ENCODE data around the gene CHRM2. TPM values are rescaled to one million over a fixed set of nuclear protein-coding genes. Genes with fewer than 3 reads are reported as not detected.

CHRM2 gene
- total RNA-seq, 1 experiment from 2014 or later = not detected

- Histone ChIP-seq H2AFZ (ENCODE audit: low read depth, low read length, poor library complexity, severe bottlenecking) (no peak overlapping the region), H3K4me3 (replicated peaks in 1 of 2; ENCODE audit: low read depth in 1 of 2, low read length in 2 of 2) (no peak overlapping the region), H4K20me1 (ENCODE audit: insufficient read depth) (no peaks in the 10 kb centered on the region), H3K79me2 (ENCODE audit: insufficient read depth, low read length) (no peaks in the 10 kb centered on the region), H3K9me2 (ENCODE audit: insufficient read depth) (no peaks in the 10 kb centered on the region), H3K4me2 (ENCODE audit: low read length) (no peak overlapping the region), H3K27me3 (ENCODE audit: insufficient read depth, low read length) (no peaks in the 10 kb centered on the region), H3K36me3 (ENCODE audit: control insufficient read depth in 1 of 2, insufficient read depth in 2 of 2, low read length in 2 of 2) (no peaks in the 10 kb centered on the region), H3K9ac (ENCODE audit: low read length) (no peak overlapping the region), H3K9me3 (ENCODE audit: control insufficient read depth in 1 of 2, insufficient read depth in 1 of 2, low read depth in 1 of 2, low read length in 2 of 2) (peaks cover 9 to 12% of the 10 kb centered on the region in 2 experiments; a peak in 2 of 4 replicates), H3K4me1 (ENCODE audit: control insufficient read depth in 1 of 2, insufficient read depth in 2 of 2, low read length in 2 of 2) (no peaks in the 10 kb centered on the region), H3K27ac (ENCODE audit: low read depth, low read length) (no peak overlapping the region)
- ChIA-PET CTCF (no interaction called here), RAD21 (ENCODE audit: low non-redundant PET in 1 of 2, low total read pairs in 2 of 2, uncharacterized antibody in 2 of 2, unreplicated experiment in 2 of 2) (no interaction called here), POLR2A (no interaction called here)
- ATAC-seq (no peak), DNase-seq (ENCODE audit: low read depth, low spot score) (no peak)
- intact Hi-C loops (cut with micrococcal nuclease) = no loop called here
- no peak for TF ChIP-seq EZH2phosphoT487 (IDR thresholded peaks at IDR 0.05; ENCODE audit: borderline replicate concordance)
- no peak for TF ChIP-seq EZH2 (IDR thresholded peaks at IDR 0.05)
- TF ChIP-seq POLR2AphosphoS5 (IDR thresholded peaks at IDR 0.05; ENCODE audit: low read depth, low read length) = no peak
- TF ChIP-seq EGR1 (IDR thresholded peaks at IDR 0.05; ENCODE audit: low read depth) = no peak
- no peak for TF ChIP-seq ELF1 (IDR thresholded peaks at IDR 0.05; ENCODE audit: borderline replicate concordance, low read depth)
- no peak for TF ChIP-seq CTCF (IDR thresholded peaks at IDR 0.05 in 2 of 3, conservative IDR thresholded peaks at IDR 0.05 in 1 of 3; ENCODE audit: borderline replicate concordance in 1 of 3, insufficient read depth in 1 of 3, low read depth in 2 of 3, low read length in 2 of 3)
- TF ChIP-seq YY1 (IDR thresholded peaks at IDR 0.05; ENCODE audit: extremely low read depth, insufficient replicate concordance, low read depth, low read length) = no peak
- no peak for TF ChIP-seq CBX3 (IDR thresholded peaks at IDR 0.05; ENCODE audit: low read depth)
- TF ChIP-seq JUND (IDR thresholded peaks at IDR 0.05) = no peak
- no peak for TF ChIP-seq SP1 (IDR thresholded peaks at IDR 0.05; ENCODE audit: low read depth)
- TF ChIP-seq ZFX (IDR thresholded peaks at IDR 0.05) = no peak
- no peak for TF ChIP-seq SRF (IDR thresholded peaks at IDR 0.05; ENCODE audit: low read depth)
- no peak for TF ChIP-seq SIN3A (IDR thresholded peaks at IDR 0.05; ENCODE audit: low read depth)
- TF ChIP-seq POLR2A (IDR thresholded peaks at IDR 0.05; ENCODE audit: borderline replicate concordance, extremely low read depth, insufficient read depth, insufficient read length) = no peak
- TF ChIP-seq ZNF274 (IDR thresholded peaks at IDR 0.05; ENCODE audit: low read depth, low read length) = no peak
- TF ChIP-seq TCF7L2 (IDR thresholded peaks at IDR 0.05; ENCODE audit: borderline replicate concordance, extremely low read depth, insufficient read depth, insufficient read length) = no peak
- no peak for TF ChIP-seq CEBPB (IDR thresholded peaks at IDR 0.05; ENCODE audit: low read depth)
- no TSS peak for BruUV-seq (replicated peaks)
These were observed 54.7 kb downstream of the CHRM2 start for GRCh38 chr7:136923111-136923667.
